Chondrocyte (in vitro differentiated cells): ENCODE measurements around the gene RXRA. TPM values are rescaled to one million over a fixed set of nuclear protein-coding genes. Genes with fewer than 3 reads are reported as not detected.

Experiments
- DNase-seq: peaks from one replicate; pipeline ENCODE4 v3.0.0; 2021; ENCODE audit warnings: mixed read lengths, low spot score
- H3K27ac Mint-ChIP-seq: one replicate; pipeline ENCODE4 v1.8.0; 2021; ENCODE audit warnings: mild to moderate bottlenecking, moderate library complexity, mixed read lengths; ENCODE audit not compliant: unreplicated experiment
- H3K27me3 Mint-ChIP-seq: 2 replicates; pipeline ENCODE4 v1.8.0; 2021; ENCODE audit warnings: low read depth, mixed read lengths
- H3K36me3 Mint-ChIP-seq: 2 replicates; pipeline ENCODE4 v1.8.0; 2021; ENCODE audit warnings: low read depth, mixed read lengths
- H3K4me1 Mint-ChIP-seq: 2 replicates; pipeline ENCODE4 v1.8.0; 2021; ENCODE audit warnings: low read depth, mild to moderate bottlenecking, mixed read lengths
- H3K4me3 Mint-ChIP-seq: one replicate; pipeline ENCODE4 v1.8.0; 2021; ENCODE audit warnings: mild to moderate bottlenecking, moderate library complexity, mixed read lengths; ENCODE audit not compliant: unreplicated experiment
- H3K9me3 Mint-ChIP-seq: 2 replicates; pipeline ENCODE4 v1.8.0; 2021; ENCODE audit warnings: low read depth, mixed read lengths
- CTCF ChIP-seq: fragments of 200-600 bp; sonication (generic); IDR thresholded peaks from 2 replicates; pipeline ENCODE4 v1.5.0; 2021; ENCODE audit warnings: antibody characterized with exemption, mild to moderate bottlenecking, moderate library complexity
- total RNA-seq: library from RNA; stranded (reverse); gene quantifications from 3 replicates; pipeline ENCODE4 v1.2.1, GENCODE V29; 2021

The RXRA gene
- total RNA-seq, 1 donor from 2014 or later, result 27.3 TPM

DNA sequence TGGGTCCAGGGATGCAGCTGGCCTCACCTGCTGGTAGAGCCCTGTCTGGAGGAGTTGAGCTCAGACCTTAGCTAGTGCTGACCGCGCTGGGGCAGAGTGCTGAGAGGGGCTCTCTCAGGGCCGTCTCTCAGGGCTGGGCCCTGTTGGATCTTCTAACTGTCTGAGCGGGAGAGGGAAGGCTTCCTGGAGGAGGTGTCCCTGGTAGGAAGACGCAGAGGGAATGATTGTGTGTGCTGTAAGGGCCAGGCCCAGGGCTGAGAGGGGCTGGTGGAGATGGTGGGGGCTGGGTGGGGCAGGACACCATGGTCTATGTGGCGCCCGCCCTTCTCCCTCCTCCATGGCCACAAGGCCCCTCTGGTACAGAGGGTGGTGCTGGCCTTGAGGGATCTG lies 55.0 kb downstream of the RXRA start:
- Mint-ChIP-seq H3K4me1 (peaks cover 53% of the 10 kb centered on the region), H3K4me3 (no peak overlapping the region), H3K9me3 (no peaks in the 10 kb centered on the region), H3K27me3 (no peaks in the 10 kb centered on the region), H3K27ac (no peak overlapping the region), H3K36me3 (no peaks in the 10 kb centered on the region)
- DNase-seq, result no peak
- no peak for TF ChIP-seq CTCF

- no peak for DNase-seq
- H3K27ac Mint-ChIP-seq, result peak overlapping the region; percentile 2
Measured at GRCh38 chr9:134381671-134382516, 55.6 kb downstream of the RXRA start.

GRCh38 chr9:134382733-134383132 lies 56.5 kb downstream of the RXRA start:
- H3K27ac Mint-ChIP-seq, result no peak overlapping the region
- H3K36me3 Mint-ChIP-seq, result no peaks in the 10 kb centered on the region
- TF ChIP-seq CTCF, result no peak
- H3K27me3 Mint-ChIP-seq, result no peaks in the 10 kb centered on the region
- H3K4me1 Mint-ChIP-seq, result peaks cover 48% of the 10 kb centered on the region
- no peak overlapping the region for H3K4me3 Mint-ChIP-seq
- no peak for DNase-seq
- no peaks in the 10 kb centered on the region for H3K9me3 Mint-ChIP-seq

More at GRCh38 chr9:134381671-134382516, 55.6 kb downstream of the RXRA start:
- peak; percentile 37 for TF ChIP-seq CTCF
- Mint-ChIP-seq H3K36me3 (no peaks in the 10 kb centered on the region), H3K27me3 (no peaks in the 10 kb centered on the region), H3K9me3 (no peaks in the 10 kb centered on the region), H3K4me1 (peaks cover 49% of the 10 kb centered on the region), H3K4me3 (no peak overlapping the region)

DNA sequence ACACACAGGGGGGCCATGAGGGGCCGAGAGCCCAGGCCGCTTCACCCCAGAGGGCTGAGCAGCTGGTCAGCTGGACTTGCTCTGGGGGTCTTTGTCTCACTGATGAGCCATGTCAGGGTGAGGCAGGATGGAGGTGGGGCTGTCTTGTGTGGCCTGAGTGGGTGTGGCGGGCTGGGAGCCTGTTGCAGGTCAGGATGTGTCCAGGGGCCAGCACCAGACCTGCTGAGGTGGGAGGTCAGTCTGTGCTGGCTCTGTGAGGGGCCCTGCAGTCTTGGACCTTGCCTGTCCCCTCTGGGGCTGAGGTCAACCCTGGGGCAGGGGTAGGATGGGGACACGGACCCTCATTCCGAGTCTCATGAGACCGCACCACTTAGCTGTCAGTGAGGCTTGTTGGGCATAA lies 56.9 kb downstream of the RXRA start:
- DNase-seq, result no peak
- Mint-ChIP-seq H3K4me3 (no peak overlapping the region), H3K4me1 (peaks cover 46% of the 10 kb centered on the region), H3K27me3 (no peaks in the 10 kb centered on the region), H3K9me3 (no peaks in the 10 kb centered on the region), H3K27ac (no peak overlapping the region), H3K36me3 (no peaks in the 10 kb centered on the region)
- no peak for TF ChIP-seq CTCF

DNA sequence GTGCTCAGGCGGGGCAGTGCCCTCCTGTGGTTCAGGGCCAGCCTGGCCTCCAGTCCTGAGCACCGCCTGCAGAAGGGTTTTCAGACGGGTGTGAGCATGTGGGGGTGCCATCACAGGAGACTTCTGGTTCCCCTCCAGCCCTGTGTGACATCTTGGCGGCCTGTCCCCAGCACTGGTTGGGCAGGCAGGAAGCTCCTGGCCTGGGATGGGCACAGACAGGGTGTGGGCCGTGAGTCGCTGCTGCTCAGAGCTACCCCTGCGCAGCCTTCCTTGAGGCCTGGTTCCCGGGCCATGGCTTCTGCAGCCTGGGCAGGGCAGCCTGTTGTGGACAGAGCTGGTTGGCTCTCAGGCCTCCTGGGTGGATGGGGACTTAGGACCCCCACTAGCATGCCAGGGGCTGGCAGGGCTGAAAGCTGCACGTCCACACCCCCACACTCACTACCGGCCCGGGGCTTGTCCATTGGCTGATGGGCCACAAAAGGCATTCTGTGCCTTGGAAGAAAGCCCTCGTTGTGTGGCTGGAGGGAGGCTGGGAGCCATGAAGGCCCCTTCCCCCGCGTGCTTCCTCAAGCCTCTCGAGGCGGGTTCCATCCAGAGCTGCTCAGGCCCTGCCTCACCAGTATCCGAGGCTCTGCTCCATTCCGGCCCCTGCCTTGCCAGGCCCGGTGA lies 58.7 kb downstream of the RXRA start:
- TF ChIP-seq CTCF, result no peak
- Mint-ChIP-seq H3K36me3 (no peaks in the 10 kb centered on the region), H3K4me3 (no peak overlapping the region), H3K27me3 (no peaks in the 10 kb centered on the region), H3K4me1 (peaks cover 32% of the 10 kb centered on the region), H3K9me3 (no peaks in the 10 kb centered on the region), H3K27ac (no peak overlapping the region)
- DNase-seq, result no peak
